ENCODE results near the gene CHMP2B.

DNA sequence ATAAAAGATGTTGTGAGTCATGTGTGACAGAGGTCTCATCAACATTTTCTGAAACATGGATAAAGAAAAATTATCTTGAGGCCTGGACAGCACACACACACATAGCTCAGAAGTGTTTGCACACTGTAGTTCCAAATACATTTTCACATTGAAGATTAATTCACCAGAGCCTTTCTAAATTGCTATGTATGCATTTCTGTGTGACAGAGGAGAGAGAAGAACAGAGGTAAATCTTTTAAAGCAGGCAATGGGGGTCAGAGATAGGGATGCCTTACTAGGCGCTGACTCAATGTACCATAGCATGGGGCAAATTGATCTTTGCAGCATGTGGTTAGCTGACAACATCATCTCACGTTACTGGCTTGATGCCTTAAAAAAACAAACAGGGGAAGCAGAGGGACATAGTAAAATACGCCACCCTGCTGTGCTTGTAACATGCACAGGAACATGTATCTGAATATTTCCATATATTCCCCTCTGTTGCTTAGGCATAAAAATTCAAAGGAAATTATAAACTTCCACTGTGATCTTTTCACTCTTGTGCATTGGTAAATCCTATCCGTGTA lies 41.6 kb downstream of the CHMP2B start:
- TF ChIP-seq, protein P1, sequence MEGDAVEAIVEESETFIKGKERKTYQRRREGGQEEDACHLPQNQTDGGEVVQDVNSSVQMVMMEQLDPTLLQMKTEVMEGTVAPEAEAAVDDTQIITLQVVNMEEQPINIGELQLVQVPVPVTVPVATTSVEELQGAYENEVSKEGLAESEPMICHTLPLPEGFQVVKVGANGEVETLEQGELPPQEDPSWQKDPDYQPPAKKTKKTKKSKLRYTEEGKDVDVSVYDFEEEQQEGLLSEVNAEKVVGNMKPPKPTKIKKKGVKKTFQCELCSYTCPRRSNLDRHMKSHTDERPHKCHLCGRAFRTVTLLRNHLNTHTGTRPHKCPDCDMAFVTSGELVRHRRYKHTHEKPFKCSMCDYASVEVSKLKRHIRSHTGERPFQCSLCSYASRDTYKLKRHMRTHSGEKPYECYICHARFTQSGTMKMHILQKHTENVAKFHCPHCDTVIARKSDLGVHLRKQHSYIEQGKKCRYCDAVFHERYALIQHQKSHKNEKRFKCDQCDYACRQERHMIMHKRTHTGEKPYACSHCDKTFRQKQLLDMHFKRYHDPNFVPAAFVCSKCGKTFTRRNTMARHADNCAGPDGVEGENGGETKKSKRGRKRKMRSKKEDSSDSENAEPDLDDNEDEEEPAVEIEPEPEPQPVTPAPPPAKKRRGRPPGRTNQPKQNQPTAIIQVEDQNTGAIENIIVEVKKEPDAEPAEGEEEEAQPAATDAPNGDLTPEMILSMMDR (conservative IDR thresholded peaks at IDR 0.05; ENCODE audit: low read depth, low read length), result no peak
- TF ChIP-seq EZH2 (IDR thresholded peaks at IDR 0.05; ENCODE audit: low read length, unreplicated experiment) (no peak), EZH2phosphoT487 (IDR thresholded peaks at IDR 0.05; ENCODE audit: borderline replicate concordance, low read length) (no peak)

Measured in PC-3 (cell line).